GM19099 (cell line): ENCODE measurements around the gene ALG12.

Experiments
- POLR2A ChIP-seq: IDR thresholded peaks from 3 replicates; pipeline ENCODE4 v1.6.1; 2011; ENCODE audit warnings: low read depth; ENCODE audit not compliant: insufficient read length; ENCODE audit errors: extremely low read depth

The ALG12 gene

DNA sequence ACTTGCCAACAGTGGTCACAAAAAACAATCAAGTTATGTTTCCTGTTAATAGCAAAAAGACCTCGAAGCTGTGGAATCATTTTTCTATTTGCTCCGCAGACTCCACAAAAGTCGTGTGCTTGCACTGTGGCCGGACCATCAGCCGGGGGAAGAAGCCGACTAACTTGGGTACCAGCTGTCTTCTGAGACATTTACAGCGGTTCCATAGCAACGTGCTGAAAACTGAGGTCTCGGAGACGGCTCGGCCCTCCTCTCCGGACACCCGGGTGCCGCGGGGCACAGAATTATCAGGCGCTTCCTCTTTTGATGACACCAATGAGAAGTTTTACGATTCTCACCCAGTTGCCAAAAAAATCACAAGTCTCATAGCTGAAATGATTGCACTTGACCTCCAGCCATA lies 33.0 kb downstream of the ALG12 start:
- TF ChIP-seq POLR2A = no peak

GRCh38 chr22:49884503-49885260 lies 33.6 kb downstream of the ALG12 start:
- TF ChIP-seq POLR2A = no peak

GRCh38 chr22:49884075-49884474 lies 34.2 kb downstream of the ALG12 start:
- no peak for TF ChIP-seq POLR2A

- TF ChIP-seq POLR2A = no peak
These were observed 35.0 kb downstream of the ALG12 start for GRCh38 chr22:49883294-49883640.

- no peak for TF ChIP-seq POLR2A
These were observed 35.5 kb downstream of the ALG12 start for GRCh38 chr22:49882519-49883293.

DNA sequence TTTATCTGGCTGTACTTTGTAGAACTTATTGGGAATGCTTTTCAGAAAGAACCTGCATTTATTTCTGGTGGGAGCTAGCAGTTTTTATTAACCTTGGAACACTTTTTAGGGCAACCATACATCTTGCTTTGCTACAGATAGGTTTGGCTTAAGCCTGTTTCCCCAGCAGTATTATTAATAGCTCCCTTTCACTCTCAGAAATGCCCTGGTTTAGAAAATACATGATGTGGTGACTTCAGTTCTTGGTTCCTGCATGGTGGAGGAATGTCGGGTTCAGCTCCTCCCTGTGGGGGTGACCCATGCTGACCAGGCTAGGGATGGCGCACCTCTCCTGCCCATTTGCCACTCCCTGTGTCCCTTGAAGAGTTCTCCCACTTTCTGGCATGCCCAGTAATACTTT lies 36.4 kb downstream of the ALG12 start:
- TF ChIP-seq POLR2A = no peak

DNA sequence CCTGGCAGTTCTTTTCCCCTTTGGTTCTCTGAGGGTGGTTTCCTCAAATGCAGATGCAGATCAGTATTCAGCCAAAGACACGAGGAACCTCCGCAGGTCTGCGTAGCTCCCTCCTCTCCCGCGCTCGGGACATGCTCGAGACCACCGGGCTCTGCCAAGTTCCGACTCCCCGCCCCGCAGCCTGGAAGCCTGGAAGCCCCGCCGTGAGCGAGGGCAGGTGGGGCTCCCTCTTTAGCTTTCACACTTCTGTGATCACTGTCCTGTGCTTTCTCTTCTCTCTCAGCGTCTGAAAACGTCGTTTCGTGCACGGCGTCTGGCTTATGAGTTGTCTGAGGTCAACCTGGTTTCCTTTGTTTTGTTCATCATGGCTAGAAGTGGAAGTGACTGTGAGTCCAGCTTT lies 38.0 kb downstream of the ALG12 start:
- TF ChIP-seq POLR2A = no peak

DNA sequence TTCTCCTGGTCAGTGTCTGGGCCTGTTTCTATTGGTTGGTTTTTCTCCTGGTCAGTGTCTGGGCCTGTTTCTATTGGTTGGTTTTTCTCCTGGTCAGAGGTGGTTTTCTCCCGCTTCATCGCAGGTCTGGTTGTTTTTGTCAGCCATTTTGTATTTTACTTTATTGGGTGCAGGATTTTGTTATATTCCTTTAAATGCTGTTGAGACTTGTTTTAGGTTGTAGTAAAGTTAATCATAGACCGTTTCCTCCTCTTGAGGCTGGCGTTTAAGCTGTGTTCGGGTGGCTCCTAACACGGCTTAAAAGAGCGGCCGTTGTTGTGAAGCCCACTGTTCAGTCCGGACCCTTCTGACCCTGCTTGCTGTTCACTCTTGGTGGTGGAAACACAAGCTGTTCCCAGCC lies 38.4 kb downstream of the ALG12 start:
- TF ChIP-seq POLR2A = no peak

GRCh38 chr22:49878206-49878605 lies 40.0 kb downstream of the ALG12 start:
- no peak for TF ChIP-seq POLR2A

DNA sequence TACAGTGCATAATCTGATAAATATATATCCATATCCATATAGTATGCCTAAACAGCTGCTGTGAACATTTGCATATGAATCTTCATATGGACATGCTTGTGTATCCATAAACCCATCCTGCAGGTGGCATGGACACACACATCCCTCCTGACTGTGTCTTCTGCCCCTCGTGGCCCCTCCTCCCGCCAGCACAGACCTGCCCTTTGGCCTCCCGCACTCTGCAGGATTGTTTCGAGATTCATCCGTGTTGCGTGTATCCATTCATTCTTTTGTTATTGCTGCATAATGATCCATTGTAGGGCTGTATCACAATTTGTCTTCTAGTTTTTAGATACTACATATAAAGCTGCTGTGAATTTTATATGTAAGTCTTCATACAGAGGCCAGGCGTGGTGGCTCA lies 40.6 kb downstream of the ALG12 start:
- no peak for TF ChIP-seq POLR2A

GRCh38 chr22:49873228-49873940 lies 44.9 kb downstream of the ALG12 start:
- no peak for TF ChIP-seq POLR2A

- TF ChIP-seq POLR2A = no peak
These were observed 45.9 kb downstream of the ALG12 start for GRCh38 chr22:49872347-49872746.

DNA sequence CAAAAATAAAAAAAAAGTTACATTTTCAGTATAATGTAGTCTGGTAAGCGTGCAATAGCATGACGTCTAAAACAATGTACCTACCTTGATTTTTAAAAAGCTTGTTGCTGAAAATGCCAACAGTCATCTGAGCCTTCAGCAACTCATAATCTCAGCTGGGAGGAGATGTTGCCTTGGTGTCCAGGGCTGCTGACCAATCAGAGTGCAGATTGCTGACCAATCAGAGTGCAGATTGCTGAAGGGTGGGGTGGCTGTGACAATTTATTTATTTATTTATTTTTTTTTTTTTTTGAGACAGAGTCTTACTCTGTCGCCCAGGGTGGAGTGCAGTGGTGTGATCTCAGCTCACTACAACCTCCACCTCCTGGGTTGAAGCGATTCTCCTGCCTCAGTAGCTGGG lies 46.8 kb downstream of the ALG12 start:
- TF ChIP-seq POLR2A = no peak

- no peak for TF ChIP-seq POLR2A
These were observed 48.2 kb downstream of the ALG12 start for GRCh38 chr22:49869845-49870712.
